Subcutaneous preadipocyte (primary cell): Measurements from ENCODE around the gene TMLHE. TPM values are rescaled to one million over a fixed set of nuclear protein-coding genes. Genes with fewer than 3 reads are reported as not detected.

Experiments
- small RNA-seq: library from RNA; depleted of rRNA; stranded (forward); fragments of <200 nt; gene quantifications from one replicate; pipeline ENCODE3, GENCODE V24; 2012
- total RNA-seq: library from RNA; depleted of rRNA; stranded (reverse); fragments of >200 nt; gene quantifications from 2 replicates; pipeline ENCODE4 v1.2.3, GENCODE V29; 2012

The TMLHE gene, protein sequence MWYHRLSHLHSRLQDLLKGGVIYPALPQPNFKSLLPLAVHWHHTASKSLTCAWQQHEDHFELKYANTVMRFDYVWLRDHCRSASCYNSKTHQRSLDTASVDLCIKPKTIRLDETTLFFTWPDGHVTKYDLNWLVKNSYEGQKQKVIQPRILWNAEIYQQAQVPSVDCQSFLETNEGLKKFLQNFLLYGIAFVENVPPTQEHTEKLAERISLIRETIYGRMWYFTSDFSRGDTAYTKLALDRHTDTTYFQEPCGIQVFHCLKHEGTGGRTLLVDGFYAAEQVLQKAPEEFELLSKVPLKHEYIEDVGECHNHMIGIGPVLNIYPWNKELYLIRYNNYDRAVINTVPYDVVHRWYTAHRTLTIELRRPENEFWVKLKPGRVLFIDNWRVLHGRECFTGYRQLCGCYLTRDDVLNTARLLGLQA
- 12.5 and 13.7 TPM in 2 replicates for total RNA-seq

GRCh38 chrX:155612312-155613224 is at the start of gene TMLHE, which contains the start of gene SPRY3:
TMLHE (minus strand) TSS chrX:155612952; CDS start chrX:155545276, 67,676 bp downstream.
SPRY3 (plus strand) TSS chrX:155612586.

GRCh38 chrX:155458471-155458870 is 154.3 kb downstream of the TMLHE start, which contains the start of gene F8A3:
F8A3 (minus strand) TSS chrX:155458620; CDS start chrX:155458600, 20 bp downstream.

Small RNAs within 50 kb of the gene (small RNA-seq; reads per million reads assigned to genes)
- not detected for gene MIR1184-3

Other genes starting within 250 kb of the TMLHE start
- gene F8A2, start 230.9 kb downstream of the TMLHE start, total RNA-seq, result not detected in 2 replicates
- gene F8A3, start 154.3 kb downstream of the TMLHE start, total RNA-seq, result 1.8 and 2.2 TPM in 2 replicates
- 0.39 and 0.73 TPM in 2 replicates for gene SPRY3, start 366 bp downstream of the TMLHE start, total RNA-seq